Measurements from ENCODE around the gene LPAR1.
A peak's percentile ranks its signal among the peaks of the same experiment; 100 is the strongest.

Gene LPAR1

DNA sequence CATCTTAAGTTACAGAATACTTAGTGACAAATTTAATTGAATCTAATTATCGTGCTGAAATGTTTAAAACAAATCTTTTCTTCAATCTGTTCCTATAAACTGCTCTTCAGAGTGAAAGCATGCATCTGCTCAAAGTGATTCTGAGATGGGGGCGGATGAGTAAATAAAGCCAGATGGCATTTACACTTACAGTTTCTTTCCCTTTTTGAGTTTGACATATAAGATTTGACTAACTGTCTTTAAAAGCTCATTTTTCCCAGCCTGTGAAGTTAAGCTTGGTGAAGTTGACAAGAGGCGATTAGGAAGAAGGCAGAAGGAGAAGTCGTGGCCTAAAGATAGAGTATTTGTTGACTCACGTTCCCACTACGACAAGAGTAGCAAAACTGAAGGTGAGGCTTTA, 137.4 kb downstream of the LPAR1 start:
- no peak overlapping the region for H3K4me2 ChIP-seq (ENCODE audit: low read length, poor library complexity, severe bottlenecking)
- 94% methylated on average over 4 of the region's 6 CpGs for WGBS
- H4K8ac ChIP-seq (ENCODE audit: low read length) = no peak overlapping the region
- peaks cover 26% of the 10 kb centered on the region for H3K79me1 ChIP-seq (replicated peaks; ENCODE audit: low read length, poor library complexity, severe bottlenecking)
- H3K23ac ChIP-seq (ENCODE audit: low read length in 2 of 2) = no peak overlapping the region
- no peak overlapping the region for H3K18ac ChIP-seq (ENCODE audit: low read depth in 1 of 2, low read length in 2 of 2)
- no peak overlapping the region for H4K91ac ChIP-seq (ENCODE audit: low read length)
- H3K4ac ChIP-seq (ENCODE audit: low read depth in 1 of 2, low read length in 2 of 2) = no peak overlapping the region
- H3K4me3 ChIP-seq (ENCODE audit: insufficient read depth in 1 of 2, low read depth in 1 of 2, low read length in 2 of 2) = no peak overlapping the region
- H3K4me1 ChIP-seq (ENCODE audit: control insufficient read depth, insufficient read depth, low read depth, low read length) = no peaks in the 10 kb centered on the region
- no peaks in the 10 kb centered on the region for H3K27me3 ChIP-seq (ENCODE audit: control insufficient read depth in 1 of 2, insufficient read depth in 1 of 2, low read length in 2 of 2)
- no peak overlapping the region for H2BK12ac ChIP-seq (ENCODE audit: low read length in 2 of 2)
- H2BK120ac ChIP-seq (ENCODE audit: low read depth, low read length) = no peak overlapping the region
- no peak overlapping the region for H2BK5ac ChIP-seq (ENCODE audit: low read depth, low read length, poor library complexity, severe bottlenecking)
- no peak overlapping the region for H2AFZ ChIP-seq (ENCODE audit: low read depth, low read length)
- H3K36me3 ChIP-seq (ENCODE audit: control insufficient read depth in 1 of 2, insufficient read depth in 2 of 2, low read depth in 1 of 2, low read length in 2 of 2) = peaks cover 6 to 29% of the 10 kb centered on the region in 2 experiments
- no peak overlapping the region for H3K27ac ChIP-seq (ENCODE audit: low read length, poor library complexity, severe bottlenecking)
- no peak overlapping the region for H2AK5ac ChIP-seq (ENCODE audit: low read length, severe bottlenecking)
- no peak overlapping the region for H3K14ac ChIP-seq (ENCODE audit: low read length in 2 of 2)
- DNase-seq = no peak
- H3K9me3 ChIP-seq (ENCODE audit: control insufficient read depth, low read length) = no peaks in the 10 kb centered on the region
- peak overlapping the region; percentile 45 for H3K9ac ChIP-seq (ENCODE audit: low read length)
- H2BK15ac ChIP-seq (ENCODE audit: low read depth, poor library complexity, severe bottlenecking) = no peak overlapping the region

DNA sequence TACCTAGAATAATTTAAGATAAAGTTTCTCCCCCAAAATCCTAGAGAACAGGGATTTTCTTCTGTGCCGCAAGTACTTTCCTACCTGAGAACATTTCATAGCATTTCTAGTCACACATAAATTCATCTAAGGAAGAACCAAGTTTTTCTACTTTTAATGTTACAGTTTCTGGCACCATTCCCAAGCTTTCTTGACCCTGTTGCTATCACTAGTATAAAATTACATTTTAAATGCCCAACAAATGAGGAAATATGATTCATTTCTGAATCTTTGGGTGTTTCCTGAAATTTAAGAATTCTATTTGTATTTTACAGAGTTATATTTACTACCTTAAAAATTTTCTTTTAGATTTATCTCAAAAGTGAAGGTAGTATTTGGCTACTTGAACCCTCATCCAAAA, 137.8 kb downstream of the LPAR1 start:
- Histone ChIP-seq H3K36me3 (ENCODE audit: control insufficient read depth in 1 of 2, insufficient read depth in 2 of 2, low read depth in 1 of 2, low read length in 2 of 2) (peaks cover 6 to 29% of the 10 kb centered on the region in 2 experiments), H3K27ac (ENCODE audit: low read length, poor library complexity, severe bottlenecking) (no peak overlapping the region), H4K91ac (ENCODE audit: low read length) (no peak overlapping the region), H3K18ac (ENCODE audit: low read depth in 1 of 2, low read length in 2 of 2) (no peak overlapping the region), H2AFZ (ENCODE audit: low read depth, low read length) (no peak overlapping the region), H2BK12ac (ENCODE audit: low read length in 2 of 2) (no peak overlapping the region), H3K23ac (ENCODE audit: low read length in 2 of 2) (no peak overlapping the region), H3K79me1 (replicated peaks; ENCODE audit: low read length, poor library complexity, severe bottlenecking) (peaks cover 31% of the 10 kb centered on the region), H4K8ac (ENCODE audit: low read length) (no peak overlapping the region), H2BK120ac (ENCODE audit: low read depth, low read length) (no peak overlapping the region), H3K4me3 (ENCODE audit: insufficient read depth in 1 of 2, low read depth in 1 of 2, low read length in 2 of 2) (no peak overlapping the region), H3K4me2 (ENCODE audit: low read length, poor library complexity, severe bottlenecking) (no peak overlapping the region), H3K4me1 (ENCODE audit: control insufficient read depth, insufficient read depth, low read depth, low read length) (no peaks in the 10 kb centered on the region), H3K4ac (ENCODE audit: low read depth in 1 of 2, low read length in 2 of 2) (no peak overlapping the region), H2AK5ac (ENCODE audit: low read length, severe bottlenecking) (no peak overlapping the region), H3K27me3 (ENCODE audit: control insufficient read depth in 1 of 2, insufficient read depth in 1 of 2, low read length in 2 of 2) (no peaks in the 10 kb centered on the region), H3K14ac (ENCODE audit: low read length in 2 of 2) (no peak overlapping the region), H3K9ac (ENCODE audit: low read length) (peak overlapping the region; percentile 45), H3K9me3 (ENCODE audit: control insufficient read depth, low read length) (no peaks in the 10 kb centered on the region), H2BK15ac (ENCODE audit: low read depth, poor library complexity, severe bottlenecking) (no peak overlapping the region), H2BK5ac (ENCODE audit: low read depth, low read length, poor library complexity, severe bottlenecking) (no peak overlapping the region)
- WGBS = 100% methylated on average over 1 of the region's 1 CpG
- no peak for DNase-seq

DNA sequence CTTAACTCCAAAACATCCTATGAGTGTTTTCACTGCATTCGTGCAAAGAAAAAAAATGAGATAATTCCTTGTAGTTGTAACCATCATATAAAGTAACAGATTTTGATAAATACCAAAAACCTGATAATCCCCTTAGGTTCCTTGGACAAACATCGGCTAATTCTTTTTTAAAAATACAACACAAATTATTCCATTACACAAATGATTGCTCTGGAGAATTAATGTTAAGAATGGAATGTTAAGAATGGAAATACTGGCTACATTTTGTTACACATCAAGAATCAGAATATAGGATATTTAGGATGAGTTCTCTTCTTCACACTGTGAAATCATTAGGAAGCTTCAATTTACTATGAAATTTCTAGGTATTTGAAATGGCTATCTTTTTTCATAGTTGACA, 139.4 kb downstream of the LPAR1 start:
- Histone ChIP-seq H2BK120ac (ENCODE audit: low read depth, low read length) (no peak overlapping the region), H2BK15ac (ENCODE audit: low read depth, poor library complexity, severe bottlenecking) (no peak overlapping the region), H3K4me3 (ENCODE audit: insufficient read depth in 1 of 2, low read depth in 1 of 2, low read length in 2 of 2) (no peak overlapping the region), H2AFZ (ENCODE audit: low read depth, low read length) (no peak overlapping the region), H2BK5ac (ENCODE audit: low read depth, low read length, poor library complexity, severe bottlenecking) (no peak overlapping the region), H3K23ac (ENCODE audit: low read length in 2 of 2) (no peak overlapping the region), H3K9ac (ENCODE audit: low read length) (peak overlapping the region; percentile 66), H3K4me2 (ENCODE audit: low read length, poor library complexity, severe bottlenecking) (no peak overlapping the region), H3K27ac (ENCODE audit: low read length, poor library complexity, severe bottlenecking) (no peak overlapping the region), H3K4me1 (ENCODE audit: control insufficient read depth, insufficient read depth, low read depth, low read length) (peaks cover 2% of the 10 kb centered on the region), H3K9me3 (ENCODE audit: control insufficient read depth, low read length) (no peaks in the 10 kb centered on the region), H3K18ac (ENCODE audit: low read depth in 1 of 2, low read length in 2 of 2) (no peak overlapping the region), H4K8ac (ENCODE audit: low read length) (no peak overlapping the region), H2AK5ac (ENCODE audit: low read length, severe bottlenecking) (no peak overlapping the region), H3K4ac (ENCODE audit: low read depth in 1 of 2, low read length in 2 of 2) (no peak overlapping the region), H3K36me3 (ENCODE audit: control insufficient read depth in 1 of 2, insufficient read depth in 2 of 2, low read depth in 1 of 2, low read length in 2 of 2) (peaks cover 6 to 26% of the 10 kb centered on the region in 2 experiments), H3K14ac (ENCODE audit: low read length in 2 of 2) (no peak overlapping the region), H3K79me1 (replicated peaks; ENCODE audit: low read length, poor library complexity, severe bottlenecking) (peaks cover 35% of the 10 kb centered on the region), H4K91ac (ENCODE audit: low read length) (no peak overlapping the region), H3K27me3 (ENCODE audit: control insufficient read depth in 1 of 2, insufficient read depth in 1 of 2, low read length in 2 of 2) (no peaks in the 10 kb centered on the region), H2BK12ac (ENCODE audit: low read length in 2 of 2) (no peak overlapping the region)
- DNase-seq = no peak
- no CpG with 5 or more reads among the region's 2 CpGs for WGBS

DNA sequence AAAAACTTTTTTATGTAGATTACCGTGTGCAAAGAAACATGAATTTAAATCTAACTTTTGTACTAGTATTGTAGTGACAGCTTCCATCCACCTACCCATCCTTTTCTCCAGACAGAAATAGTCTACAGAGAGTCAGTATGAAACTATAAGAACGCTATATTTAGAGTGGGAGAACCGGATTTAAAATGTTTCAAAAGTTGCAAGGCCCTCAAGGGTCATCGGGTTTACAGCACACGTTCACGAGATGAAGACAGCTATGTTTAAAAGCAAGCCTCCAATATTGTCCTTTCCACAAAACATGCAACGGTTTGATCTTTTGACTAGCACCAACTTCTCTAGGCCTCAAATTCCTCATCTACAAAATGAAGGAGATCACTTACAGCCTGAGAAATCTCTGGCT, 139.9 kb downstream of the LPAR1 start:
- H2AK5ac ChIP-seq (ENCODE audit: low read length, severe bottlenecking) = no peak overlapping the region
- no peak overlapping the region for H2BK120ac ChIP-seq (ENCODE audit: low read depth, low read length)
- no peak overlapping the region for H3K14ac ChIP-seq (ENCODE audit: low read length in 2 of 2)
- H3K4me2 ChIP-seq (ENCODE audit: low read length, poor library complexity, severe bottlenecking) = no peak overlapping the region
- no peak overlapping the region for H3K23ac ChIP-seq (ENCODE audit: low read length in 2 of 2)
- H3K4me3 ChIP-seq (ENCODE audit: insufficient read depth in 1 of 2, low read depth in 1 of 2, low read length in 2 of 2) = peak overlapping the region in 1 of 2 experiments; percentile 13
- H2BK15ac ChIP-seq (ENCODE audit: low read depth, poor library complexity, severe bottlenecking) = no peak overlapping the region
- no peak overlapping the region for H3K27ac ChIP-seq (ENCODE audit: low read length, poor library complexity, severe bottlenecking)
- peaks cover 38% of the 10 kb centered on the region for H3K79me1 ChIP-seq (replicated peaks; ENCODE audit: low read length, poor library complexity, severe bottlenecking)
- no peak overlapping the region for H4K91ac ChIP-seq (ENCODE audit: low read length)
- H3K27me3 ChIP-seq (ENCODE audit: control insufficient read depth in 1 of 2, insufficient read depth in 1 of 2, low read length in 2 of 2) = no peaks in the 10 kb centered on the region
- H3K36me3 ChIP-seq (ENCODE audit: control insufficient read depth in 1 of 2, insufficient read depth in 2 of 2, low read depth in 1 of 2, low read length in 2 of 2) = peaks cover 6 to 26% of the 10 kb centered on the region in 2 experiments
- H3K9me3 ChIP-seq (ENCODE audit: control insufficient read depth, low read length) = no peaks in the 10 kb centered on the region
- H3K4ac ChIP-seq (ENCODE audit: low read depth in 1 of 2, low read length in 2 of 2) = no peak overlapping the region
- no peak overlapping the region for H3K18ac ChIP-seq (ENCODE audit: low read depth in 1 of 2, low read length in 2 of 2)
- no peak overlapping the region for H2BK5ac ChIP-seq (ENCODE audit: low read depth, low read length, poor library complexity, severe bottlenecking)
- peak overlapping the region; percentile 66 for H3K9ac ChIP-seq (ENCODE audit: low read length)
- peaks cover 2% of the 10 kb centered on the region for H3K4me1 ChIP-seq (ENCODE audit: control insufficient read depth, insufficient read depth, low read depth, low read length)
- DNase-seq = no peak
- 92% methylated on average over 6 of the region's 7 CpGs for WGBS
- no peak overlapping the region for H2BK12ac ChIP-seq (ENCODE audit: low read length in 2 of 2)
- H4K8ac ChIP-seq (ENCODE audit: low read length) = no peak overlapping the region
- H2AFZ ChIP-seq (ENCODE audit: low read depth, low read length) = no peak overlapping the region

All from mesenchymal stem cell (in vitro differentiated cells and primary cell).